HG03060 (cell line): Measurements from ENCODE around the gene UCKL1.
"Not testable (repeated sequence)": the region's sequence is repeated elsewhere in the genome, so short reads cannot be mapped to it uniquely, and the experiment has no call there.

Experiments
- ATAC-seq: cut with Tn5 transposase; IDR thresholded peaks from one replicate; pipeline ENCODE4 v1.9.1; 2021; ENCODE audit warnings: low read depth, moderate number of reproducible peaks; ENCODE audit not compliant: unreplicated experiment

The UCKL1 gene

GRCh38 chr20:63973160-63973479, 16.9 kb upstream of the UCKL1 start:
- no peak for ATAC-seq

- ATAC-seq, result no peak
Measured at GRCh38 chr20:63972312-63973159, 16.3 kb upstream of the UCKL1 start.

GRCh38 chr20:63971960-63972311, 15.7 kb upstream of the UCKL1 start:
- ATAC-seq, result not testable (repeated sequence)

- no peak for ATAC-seq
Measured at GRCh38 chr20:63970714-63971431, 14.7 kb upstream of the UCKL1 start.

GRCh38 chr20:63969838-63970713, 13.9 kb upstream of the UCKL1 start, which contains the start of gene ZNF512B:
ZNF512B (minus strand) TSS chr20:63969930; CDS start chr20:63967950, 1,980 bp downstream.
- ATAC-seq, result no peak

- ATAC-seq, result no peak
Measured at GRCh38 chr20:63968928-63969760, 12.9 kb upstream of the UCKL1 start.

- no peak for ATAC-seq
Measured at GRCh38 chr20:63968136-63968927, 12.1 kb upstream of the UCKL1 start.

GRCh38 chr20:63967330-63968135, 11.3 kb upstream of the UCKL1 start:
- ATAC-seq, result no peak

- no peak for ATAC-seq
Measured at GRCh38 chr20:63966944-63967322, 10.7 kb upstream of the UCKL1 start.

GRCh38 chr20:63966172-63966943, 10.1 kb upstream of the UCKL1 start:
- ATAC-seq, result no peak

GRCh38 chr20:63964412-63964811, 8.2 kb upstream of the UCKL1 start:
- no peak for ATAC-seq

GRCh38 chr20:63963784-63964301, 7.6 kb upstream of the UCKL1 start:
- ATAC-seq, result no peak

- no peak for ATAC-seq
Measured at GRCh38 chr20:63963348-63963741, 7.1 kb upstream of the UCKL1 start.

- ATAC-seq, result no peak
Measured at GRCh38 chr20:63962426-63963347, 6.5 kb upstream of the UCKL1 start.

- no peak for ATAC-seq
Measured at GRCh38 chr20:63961664-63962425, 5.6 kb upstream of the UCKL1 start.
